Ascending aorta (tissue), 2 donors: ENCODE measurements around the gene PIH1D1. TPM values are rescaled to one million over a fixed set of nuclear protein-coding genes. Genes with fewer than 3 reads are reported as not detected.

Experiments used
- DNase-seq, 2 donors: peaks; one replicate each; pipeline ENCODE4 v3.0.0-alpha.2; 2019; ENCODE audit warnings: low spot score in 2 of 2
- H3K27ac ChIP-seq, 2 donors: fragments of 200-600 bp; sonication (generic); one replicate each; pipeline ENCODE4 v1.5.1; 2016 to 2017; ENCODE audit warnings: mild to moderate bottlenecking in 1 of 2
- H3K27me3 ChIP-seq: fragments of 200-600 bp; sonication (generic); one replicate; pipeline ENCODE4 v1.5.1; 2017
- H3K36me3 ChIP-seq, 2 donors: fragments of 200-600 bp; sonication (generic); one replicate each; pipeline ENCODE4 v1.5.1; 2016
- H3K4me1 ChIP-seq, 2 donors: fragments of 200-600 bp; sonication (generic); one replicate each; pipeline ENCODE4 v1.5.1; 2016 to 2017; ENCODE audit warnings: mild to moderate bottlenecking in 1 of 2
- H3K4me3 ChIP-seq, 2 donors: fragments of 200-600 bp; sonication (generic); one replicate each; pipeline ENCODE4 v1.5.1; 2016 to 2017; ENCODE audit warnings: mild to moderate bottlenecking in 1 of 2
- H3K9me3 ChIP-seq, 2 donors: fragments of 200-600 bp; sonication (generic); one replicate each; pipeline ENCODE4 v1.5.1; 2016
- intact Hi-C: fragments of 100-400 bp; cut with DNase I; formaldehyde crosslinking; loops from one replicate; pipeline ENCODE4 v1.15.1; 2023
- total RNA-seq: library from RNA; depleted of rRNA; stranded (reverse); fragments of >200 nt; gene quantifications from one replicate; pipeline ENCODE4 v1.1.0, GENCODE V29; 2016
- TF ChIP-seq, protein P1 (sequence below), 3 experiments: fragments of 200-600 bp in 2 of 3; fragments of 450-650 bp in 1 of 3; sonication (generic) in 2 of 3; IDR thresholded peaks; one replicate each; pipeline ENCODE4 v1.5.1; 2016 to 2019; ENCODE audit warnings: antibody characterized with exemption in 3 of 3, mild to moderate bottlenecking in 1 of 3, moderate library complexity in 1 of 3

Gene PIH1D1
- total RNA-seq, 1 donor from 2014 or later, result 177 TPM

DNA sequence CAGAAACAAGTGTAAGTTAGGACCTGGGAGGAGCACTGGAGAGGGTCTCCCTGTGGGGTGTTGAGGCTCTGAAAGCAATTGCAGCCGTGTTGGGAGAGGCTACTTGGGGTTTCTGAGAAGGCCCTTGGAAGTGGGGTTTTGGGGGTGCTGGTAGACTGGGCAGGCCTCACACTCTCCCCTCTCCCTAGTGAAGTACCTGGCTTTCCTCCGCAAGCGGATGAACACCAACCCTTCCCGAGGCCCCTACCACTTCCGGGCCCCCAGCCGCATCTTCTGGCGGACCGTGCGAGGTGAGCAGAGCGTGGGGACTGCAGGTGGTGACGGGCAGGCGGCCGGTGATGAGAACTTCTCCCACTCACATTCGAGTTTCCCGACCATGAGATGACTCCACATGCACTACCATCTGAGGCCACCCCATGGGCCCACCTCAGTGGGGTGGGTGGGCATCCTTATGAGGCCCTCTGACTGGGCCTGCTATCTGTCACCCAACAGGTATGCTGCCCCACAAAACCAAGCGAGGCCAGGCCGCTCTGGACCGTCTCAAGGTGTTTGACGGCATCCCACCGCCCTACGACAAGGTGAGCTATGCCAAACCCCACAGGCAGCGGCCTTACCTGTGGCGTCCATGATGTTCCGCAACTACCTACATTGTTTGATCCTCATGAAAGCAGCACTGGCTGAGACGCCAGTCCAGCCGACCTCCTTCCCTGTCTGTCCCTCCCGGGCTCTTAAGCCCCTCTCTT is 38.8 kb upstream of the PIH1D1 start:
- H3K27ac ChIP-seq, result no peak overlapping the region
- peak overlapping the region in 1 of 2 donors; percentile 97 for H3K4me3 ChIP-seq
- TF ChIP-seq, protein P1, sequence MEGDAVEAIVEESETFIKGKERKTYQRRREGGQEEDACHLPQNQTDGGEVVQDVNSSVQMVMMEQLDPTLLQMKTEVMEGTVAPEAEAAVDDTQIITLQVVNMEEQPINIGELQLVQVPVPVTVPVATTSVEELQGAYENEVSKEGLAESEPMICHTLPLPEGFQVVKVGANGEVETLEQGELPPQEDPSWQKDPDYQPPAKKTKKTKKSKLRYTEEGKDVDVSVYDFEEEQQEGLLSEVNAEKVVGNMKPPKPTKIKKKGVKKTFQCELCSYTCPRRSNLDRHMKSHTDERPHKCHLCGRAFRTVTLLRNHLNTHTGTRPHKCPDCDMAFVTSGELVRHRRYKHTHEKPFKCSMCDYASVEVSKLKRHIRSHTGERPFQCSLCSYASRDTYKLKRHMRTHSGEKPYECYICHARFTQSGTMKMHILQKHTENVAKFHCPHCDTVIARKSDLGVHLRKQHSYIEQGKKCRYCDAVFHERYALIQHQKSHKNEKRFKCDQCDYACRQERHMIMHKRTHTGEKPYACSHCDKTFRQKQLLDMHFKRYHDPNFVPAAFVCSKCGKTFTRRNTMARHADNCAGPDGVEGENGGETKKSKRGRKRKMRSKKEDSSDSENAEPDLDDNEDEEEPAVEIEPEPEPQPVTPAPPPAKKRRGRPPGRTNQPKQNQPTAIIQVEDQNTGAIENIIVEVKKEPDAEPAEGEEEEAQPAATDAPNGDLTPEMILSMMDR (IDR thresholded peaks at IDR 0.05), result no peak
- H3K4me1 ChIP-seq, result peaks cover 10 to 22% of the 10 kb centered on the region in 2 donors
- peaks cover 32 to 43% of the 10 kb centered on the region in 2 donors for H3K36me3 ChIP-seq
- no peak for DNase-seq
- H3K27me3 ChIP-seq, result no peaks in the 10 kb centered on the region
- intact Hi-C loops, result no loop called here
- H3K9me3 ChIP-seq, result no peaks in the 10 kb centered on the region

DNA sequence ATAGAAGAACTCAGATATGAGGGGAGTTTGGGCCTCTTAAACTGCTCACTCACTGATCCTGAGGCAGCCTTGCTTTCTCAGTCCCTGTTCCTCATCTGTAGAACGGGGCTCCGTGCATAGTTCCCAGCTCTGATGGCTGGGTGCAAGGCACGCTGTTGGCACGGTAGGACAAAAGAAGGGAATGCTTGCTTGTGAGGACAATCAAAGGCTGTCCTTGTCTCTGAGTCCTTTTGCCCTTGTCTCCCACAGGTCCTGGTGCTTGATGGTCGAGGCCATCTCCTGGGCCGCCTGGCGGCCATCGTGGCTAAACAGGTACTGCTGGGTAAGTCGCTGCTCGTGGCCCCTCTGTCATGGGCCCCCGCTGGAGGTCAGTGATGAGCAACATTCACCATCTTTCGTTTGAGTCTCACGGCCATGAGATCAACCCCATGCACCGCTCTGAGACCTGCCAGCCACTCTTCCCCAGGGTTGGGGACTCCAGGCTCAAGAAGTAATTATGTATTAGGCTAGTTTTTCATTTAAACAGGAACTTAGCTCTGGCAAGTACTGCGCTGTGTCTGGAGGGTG is 38.1 kb upstream of the PIH1D1 start:
- peak overlapping the region; percentile 73 to 83 for H3K27ac ChIP-seq
- H3K4me3 ChIP-seq, result peak overlapping the region; percentile 57 to 97
- peaks cover 10 to 20% of the 10 kb centered on the region in 2 donors for H3K4me1 ChIP-seq
- H3K36me3 ChIP-seq, result peaks cover 32 to 43% of the 10 kb centered on the region in 2 donors
- TF ChIP-seq, protein P1 (IDR thresholded peaks at IDR 0.05), result no peak
- no peaks in the 10 kb centered on the region for H3K27me3 ChIP-seq
- no peaks in the 10 kb centered on the region for H3K9me3 ChIP-seq
- no peak for DNase-seq
- intact Hi-C loops, result no loop called here

DNA sequence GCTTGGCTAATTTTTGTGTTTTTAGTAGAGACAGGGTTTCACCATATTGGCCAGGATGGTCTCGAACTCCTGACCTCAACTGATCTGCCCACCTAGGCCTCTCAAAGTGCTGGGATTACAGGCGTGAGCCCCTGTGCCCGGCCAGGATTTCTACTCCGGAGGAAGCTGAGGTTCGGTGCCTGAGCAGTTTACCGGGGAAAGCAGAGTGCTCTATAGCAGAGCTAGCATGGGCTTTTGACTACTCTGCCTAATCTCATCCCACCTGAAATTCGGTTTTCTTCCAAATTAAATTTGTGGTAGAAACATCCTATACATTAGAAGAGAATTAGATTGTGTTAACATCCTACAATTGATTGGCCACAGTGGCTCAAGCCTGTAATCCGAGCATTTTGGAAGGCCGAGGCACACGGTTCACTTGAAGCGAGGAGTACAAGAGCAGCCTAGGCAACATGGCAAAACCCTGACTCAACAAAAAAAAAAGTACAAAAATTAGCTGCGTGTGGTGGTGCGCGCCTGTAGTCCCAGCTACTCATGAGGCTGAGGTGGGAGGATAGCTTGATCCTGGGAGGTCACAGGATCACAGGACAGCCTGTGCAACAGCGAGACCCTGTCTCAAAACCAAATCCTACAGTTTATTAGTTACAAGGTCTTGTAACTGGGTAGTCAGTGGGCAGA is 37.4 kb upstream of the PIH1D1 start:
- DNase-seq, result no peak
- Histone ChIP-seq H3K4me1 (peaks cover 10 to 20% of the 10 kb centered on the region in 2 donors), H3K4me3 (peak overlapping the region; percentile 57 to 97), H3K9me3 (no peaks in the 10 kb centered on the region), H3K36me3 (peaks cover 32 to 43% of the 10 kb centered on the region in 2 donors), H3K27ac (peak overlapping the region; percentile 73 to 83), H3K27me3 (no peaks in the 10 kb centered on the region)
- TF ChIP-seq, protein P1 (IDR thresholded peaks at IDR 0.05), result no peak
- intact Hi-C loops, result no loop called here

DNA sequence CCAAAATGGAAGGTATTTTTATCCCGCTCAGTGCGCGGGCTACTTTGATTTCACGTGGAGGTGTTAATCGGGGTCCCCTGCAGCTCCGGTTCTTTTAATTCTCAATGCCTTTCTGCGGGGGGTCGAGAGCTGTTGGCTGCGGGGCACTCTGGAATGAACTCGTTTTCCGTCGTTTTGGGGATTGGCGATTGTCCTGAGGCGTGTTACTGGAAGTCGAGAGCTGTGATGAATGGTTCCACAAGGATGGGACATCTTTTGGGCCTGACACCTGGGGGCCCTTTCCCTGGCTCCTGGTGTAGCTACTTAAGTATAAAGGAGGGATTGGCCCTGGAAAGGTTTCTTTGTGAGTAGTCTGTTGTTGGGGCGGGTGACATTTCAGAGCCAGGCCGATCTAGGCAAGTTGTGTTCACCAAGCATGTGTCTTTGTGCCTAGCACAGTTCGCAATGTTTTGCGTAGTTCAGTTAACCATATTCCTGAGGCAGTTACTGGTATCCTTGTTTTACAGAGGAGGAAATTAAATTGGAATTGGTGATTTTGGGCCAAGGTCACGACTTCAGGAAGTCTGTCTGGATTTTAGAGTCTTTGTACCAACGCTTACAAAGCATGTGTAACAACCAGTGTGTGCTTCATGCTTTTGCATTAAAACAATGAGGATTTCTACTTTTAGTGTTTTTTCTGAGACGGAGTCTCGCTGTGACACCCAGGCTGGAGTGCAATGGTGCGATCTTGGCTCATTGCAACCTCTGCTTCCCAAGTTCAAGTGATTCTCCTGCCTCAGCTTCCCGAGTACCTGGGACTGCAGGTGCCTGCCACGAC is 36.6 kb upstream of the PIH1D1 start:
- TF ChIP-seq, protein P1 (IDR thresholded peaks at IDR 0.05), result no peak
- H3K27me3 ChIP-seq, result no peaks in the 10 kb centered on the region
- peaks cover 10 to 20% of the 10 kb centered on the region in 2 donors for H3K4me1 ChIP-seq
- peak overlapping the region; percentile 73 to 83 for H3K27ac ChIP-seq
- peaks cover 32 to 43% of the 10 kb centered on the region in 2 donors for H3K36me3 ChIP-seq
- intact Hi-C loops, result no loop called here
- DNase-seq, result no peak
- H3K4me3 ChIP-seq, result peak overlapping the region; percentile 57 to 97
- H3K9me3 ChIP-seq, result no peaks in the 10 kb centered on the region
